Tibial artery (tissue), 4 donors: ENCODE measurements around the gene PTPRN2.
"Not testable (repeated sequence)": the region's sequence is repeated elsewhere in the genome, so short reads cannot be mapped to it uniquely, and the experiment has no call there.

Experiments used
- DNase-seq, 2 donors: peaks; one replicate each; pipeline ENCODE4 v3.0.0-alpha.2; 2019
- H3K27ac ChIP-seq, 2 donors: fragments of 200-600 bp; sonication (generic) in 1 of 2; 1 replicate in 1 of 2; 2 replicates in 1 of 2; pipeline ENCODE4 v1.5.1; 2018 to 2019; ENCODE audit warnings: mild to moderate bottlenecking in 1 of 2
- H3K27me3 ChIP-seq, 2 donors: fragments of 200-600 bp; sonication (generic) in 1 of 2; one replicate each; pipeline versions ENCODE4 v1.5.1 to v1.6.0; 2016 to 2019
- H3K36me3 ChIP-seq, 3 donors: fragments of 200-600 bp; sonication (generic) in 2 of 3; one replicate each; pipeline ENCODE4 v1.5.1; 2016 to 2019; ENCODE audit warnings: mild to moderate bottlenecking in 2 of 3
- H3K4me1 ChIP-seq, 4 donors: fragments of 200-600 bp; sonication (generic) in 2 of 4; 1 replicate in 3 of 4; 2 replicates in 1 of 4; pipeline ENCODE4 v1.5.1; 2016 to 2019
- H3K4me3 ChIP-seq, 2 donors: fragments of 200-600 bp; sonication (generic) in 1 of 2; 1 replicate in 1 of 2; 2 replicates in 1 of 2; pipeline ENCODE4 v1.5.1; 2018 to 2019; ENCODE audit warnings: mild to moderate bottlenecking in 2 of 2
- H3K9me3 ChIP-seq, 3 donors: fragments of 200-600 bp; sonication (generic) in 1 of 3; one replicate each; pipeline ENCODE4 v1.5.1; 2016 to 2019
- CTCF ChIP-seq, 2 experiments: fragments of 200-600 bp in 1 of 2; fragments of 450-650 bp in 1 of 2; IDR thresholded peaks; one replicate each; pipeline ENCODE4 v1.5.1; 2017 to 2019; ENCODE audit warnings: antibody characterized with exemption in 2 of 2, mild to moderate bottlenecking in 1 of 2, moderate library complexity in 1 of 2
- intact Hi-C: fragments of 100-400 bp; cut with DNase I; formaldehyde crosslinking; loops from one replicate; pipeline ENCODE4 v1.15.0; 2023; ENCODE audit warnings: low total_unique reads

The PTPRN2 gene

GRCh38 chr7:157667261-157667660 lies 920.4 kb downstream of the PTPRN2 start:
- peaks cover 0 to 62% of the 10 kb centered on the region in 2 donors for H3K27me3 ChIP-seq
- H3K36me3 ChIP-seq, result no peaks in the 10 kb centered on the region
- no peak for DNase-seq
- no peak overlapping the region for H3K27ac ChIP-seq
- TF ChIP-seq CTCF (IDR thresholded peaks at IDR 0.05), result no peak
- no peaks in the 10 kb centered on the region for H3K4me1 ChIP-seq
- H3K9me3 ChIP-seq, result peaks cover 0 to 5% (median 0%) of the 10 kb centered on the region in 3 donors
- no peak overlapping the region for H3K4me3 ChIP-seq
- intact Hi-C loops, result no loop called here

GRCh38 chr7:157666530-157667040 lies 921.0 kb downstream of the PTPRN2 start:
- Histone ChIP-seq H3K9me3 (peaks cover 0 to 5% (median 0%) of the 10 kb centered on the region in 3 donors), H3K36me3 (no peaks in the 10 kb centered on the region), H3K27me3 (peaks cover 0 to 57% of the 10 kb centered on the region in 2 donors), H3K4me3 (no peak overlapping the region), H3K4me1 (no peaks in the 10 kb centered on the region), H3K27ac (no peak overlapping the region)
- intact Hi-C loops, result no loop called here
- no peak for DNase-seq
- no peak for TF ChIP-seq CTCF (IDR thresholded peaks at IDR 0.05)

GRCh38 chr7:157665634-157665988 lies 922.0 kb downstream of the PTPRN2 start:
- intact Hi-C loops, H3K4me3 ChIP-seq, H3K36me3 ChIP-seq, H3K27ac ChIP-seq, H3K9me3 ChIP-seq, DNase-seq, H3K4me1 ChIP-seq: not testable (repeated sequence)
- H3K27me3 ChIP-seq, result peaks cover 0 to 53% of the 10 kb centered on the region in 2 donors

GRCh38 chr7:157664871-157665633 lies 922.6 kb downstream of the PTPRN2 start:
- intact Hi-C loops, result no loop called here
- H3K27ac ChIP-seq, result no peak overlapping the region
- no peak for TF ChIP-seq CTCF (IDR thresholded peaks at IDR 0.05)
- no peaks in the 10 kb centered on the region for H3K4me1 ChIP-seq
- peaks cover 0 to 47% of the 10 kb centered on the region in 2 donors for H3K27me3 ChIP-seq
- peaks cover 0 to 5% (median 0%) of the 10 kb centered on the region in 3 donors for H3K9me3 ChIP-seq
- no peak overlapping the region for H3K4me3 ChIP-seq
- H3K36me3 ChIP-seq, result no peaks in the 10 kb centered on the region
- DNase-seq, result peak in 1 of 2 donors; percentile 33

GRCh38 chr7:157664034-157664433 lies 923.6 kb downstream of the PTPRN2 start:
- H3K27ac ChIP-seq, result no peak overlapping the region
- peaks cover 0 to 37% of the 10 kb centered on the region in 2 donors for H3K27me3 ChIP-seq
- DNase-seq, result peak in 1 of 2 donors; percentile 35
- no peaks in the 10 kb centered on the region for H3K4me1 ChIP-seq
- intact Hi-C loops, result no loop called here
- no peak overlapping the region for H3K4me3 ChIP-seq
- TF ChIP-seq CTCF (IDR thresholded peaks at IDR 0.05), result no peak
- no peaks in the 10 kb centered on the region for H3K9me3 ChIP-seq
- H3K36me3 ChIP-seq, result no peaks in the 10 kb centered on the region

- H3K9me3 ChIP-seq, result no peaks in the 10 kb centered on the region
- TF ChIP-seq CTCF (IDR thresholded peaks at IDR 0.05), result no peak
- H3K4me1 ChIP-seq, result no peaks in the 10 kb centered on the region
- DNase-seq, result peak in 1 of 2 donors; percentile 46
- intact Hi-C loops, result no loop called here
- no peak overlapping the region for H3K4me3 ChIP-seq
- H3K27ac ChIP-seq, result no peak overlapping the region
- H3K27me3 ChIP-seq, result peaks cover 0 to 36% of the 10 kb centered on the region in 2 donors
- no peaks in the 10 kb centered on the region for H3K36me3 ChIP-seq
Measured at GRCh38 chr7:157662981-157663716, 924.5 kb downstream of the PTPRN2 start.
